Measurements from ENCODE around the gene GNG7.
"Not testable (repeated sequence)": the region's sequence is repeated elsewhere in the genome, so short reads cannot be mapped to it uniquely, and the experiment has no call there.

The GNG7 gene

GRCh38 chr19:2678044-2678671, 24.3 kb downstream of the GNG7 start:
- H3K36me3 Mint-ChIP-seq = peaks cover 60% of the 10 kb centered on the region
- no peaks in the 10 kb centered on the region for H3K27me3 Mint-ChIP-seq
- peaks cover 72% of the 10 kb centered on the region for H3K4me1 Mint-ChIP-seq
- H3K4me3 Mint-ChIP-seq = peak overlapping the region; percentile 58
- H3K9me3 Mint-ChIP-seq = peaks cover 11% of the 10 kb centered on the region
- peak overlapping the region; percentile 99 for H3K27ac Mint-ChIP-seq
- peak; percentile 86 for ATAC-seq

- H3K27me3 Mint-ChIP-seq = no peaks in the 10 kb centered on the region
These were observed 25.7 kb downstream of the GNG7 start for GRCh38 chr19:2676823-2677222.

GRCh38 chr19:2675892-2676291, 26.6 kb downstream of the GNG7 start:
- H3K27ac Mint-ChIP-seq = peak overlapping the region; percentile 99
- no peak for ATAC-seq
- peaks cover 68% of the 10 kb centered on the region for H3K4me1 Mint-ChIP-seq
- H3K36me3 Mint-ChIP-seq = peaks cover 43% of the 10 kb centered on the region
- H3K4me3 Mint-ChIP-seq = no peak overlapping the region
- no peaks in the 10 kb centered on the region for H3K27me3 Mint-ChIP-seq
- H3K9me3 Mint-ChIP-seq = peaks cover 7% of the 10 kb centered on the region

More at GRCh38 chr19:2676823-2677222, 25.7 kb downstream of the GNG7 start:
- ATAC-seq = no peak
- Mint-ChIP-seq H3K9me3 (peaks cover 11% of the 10 kb centered on the region), H3K4me3 (no peak overlapping the region), H3K4me1 (peaks cover 72% of the 10 kb centered on the region), H3K36me3 (peaks cover 53% of the 10 kb centered on the region), H3K27ac (peak overlapping the region; percentile 99)

GRCh38 chr19:2670217-2670616, 32.3 kb downstream of the GNG7 start:
- Mint-ChIP-seq H3K27ac (peak overlapping the region; percentile 87), H3K9me3 (no peaks in the 10 kb centered on the region), H3K4me1 (peaks cover 58% of the 10 kb centered on the region), H3K36me3 (peaks cover 22% of the 10 kb centered on the region), H3K4me3 (no peak overlapping the region), H3K27me3 (no peaks in the 10 kb centered on the region)
- peak; percentile 41 for ATAC-seq

DNA sequence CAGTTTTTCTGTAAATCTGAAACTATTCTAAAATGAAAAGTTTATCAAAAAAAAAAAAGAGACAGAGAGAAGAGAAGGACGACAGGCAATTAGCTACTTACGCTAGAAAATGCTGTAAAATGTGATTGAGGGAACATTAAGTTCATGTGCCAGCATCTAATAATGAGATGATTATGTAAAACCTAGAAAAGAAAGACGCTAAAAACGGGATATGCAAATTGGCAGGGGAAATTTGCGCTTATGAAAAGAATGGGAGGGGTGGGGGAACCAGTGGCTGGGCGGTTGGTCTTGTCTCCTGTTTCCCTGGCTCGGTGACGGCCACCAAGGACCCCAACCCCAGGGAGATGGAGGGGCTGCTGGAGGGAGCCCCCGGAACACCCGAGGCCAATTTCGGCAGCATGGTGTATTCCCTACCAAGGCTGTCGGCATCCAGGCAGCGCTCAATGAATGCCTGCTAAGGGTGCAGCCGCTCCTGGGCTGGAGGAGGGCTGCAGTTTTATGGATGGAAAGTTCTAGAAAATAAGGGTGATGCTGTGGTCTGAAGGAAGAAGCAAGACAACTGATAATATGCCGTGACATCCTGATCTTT, 34.2 kb downstream of the GNG7 start:
- Mint-ChIP-seq H3K4me1 (peaks cover 72% of the 10 kb centered on the region), H3K27me3 (no peaks in the 10 kb centered on the region), H3K9me3 (no peaks in the 10 kb centered on the region), H3K36me3 (peaks cover 17% of the 10 kb centered on the region), H3K27ac (peak overlapping the region; percentile 87), H3K4me3 (peak overlapping the region; percentile 75)
- ATAC-seq = no peak

- not testable (repeated sequence) for H3K9me3 Mint-ChIP-seq, H3K27me3 Mint-ChIP-seq, ATAC-seq, H3K4me3 Mint-ChIP-seq
- peak overlapping the region; percentile 87 for H3K27ac Mint-ChIP-seq
- H3K36me3 Mint-ChIP-seq = peaks cover 17% of the 10 kb centered on the region
- peaks cover 71% of the 10 kb centered on the region for H3K4me1 Mint-ChIP-seq
These were observed 35.1 kb downstream of the GNG7 start for GRCh38 chr19:2667349-2667748.

- no peaks in the 10 kb centered on the region for H3K9me3 Mint-ChIP-seq
- H3K36me3 Mint-ChIP-seq = peaks cover 26% of the 10 kb centered on the region
- no peak for ATAC-seq
- peak overlapping the region; percentile 87 for H3K27ac Mint-ChIP-seq
- H3K4me3 Mint-ChIP-seq = no peak overlapping the region
- peaks cover 71% of the 10 kb centered on the region for H3K4me1 Mint-ChIP-seq
- no peaks in the 10 kb centered on the region for H3K27me3 Mint-ChIP-seq
These were observed 36.0 kb downstream of the GNG7 start for GRCh38 chr19:2666344-2666994.

- Mint-ChIP-seq H3K4me1 (peaks cover 72% of the 10 kb centered on the region), H3K36me3 (peaks cover 34% of the 10 kb centered on the region), H3K27me3 (no peaks in the 10 kb centered on the region), H3K27ac (peak overlapping the region; percentile 91), H3K4me3 (peak overlapping the region; percentile 55), H3K9me3 (no peaks in the 10 kb centered on the region)
- ATAC-seq = no peak
These were observed 37.4 kb downstream of the GNG7 start for GRCh38 chr19:2665103-2665502.

DNA sequence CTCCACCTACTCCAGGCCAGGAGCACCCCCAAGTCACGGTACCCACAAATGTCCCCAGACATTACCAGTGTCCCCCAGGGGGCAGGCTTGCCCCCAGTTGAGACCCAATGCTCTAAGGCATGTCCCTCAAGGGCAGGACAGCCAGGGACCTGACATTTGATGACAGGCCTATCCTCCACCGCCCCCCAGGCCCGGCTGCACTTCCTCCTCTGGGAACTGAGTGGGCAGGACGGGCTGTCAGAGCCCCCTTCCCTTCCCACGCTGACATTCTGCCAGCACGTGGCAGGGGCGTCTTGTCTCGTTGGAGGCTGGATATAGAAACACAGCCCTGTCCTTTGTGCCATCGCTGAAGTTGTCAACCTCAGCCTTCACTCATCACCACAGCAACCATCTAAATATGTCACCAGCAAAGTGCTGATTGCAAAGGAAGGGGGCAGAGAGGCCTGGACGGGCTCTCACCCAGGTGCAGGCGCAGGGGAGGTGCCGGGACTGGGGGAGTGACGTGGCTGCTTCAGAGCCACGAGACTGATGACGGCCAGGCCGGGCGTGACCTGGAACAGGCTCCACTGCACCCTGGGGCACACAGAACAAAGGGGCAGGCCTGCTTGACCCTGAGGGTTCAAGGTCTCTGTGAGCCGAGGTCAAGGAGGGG, 38.4 kb downstream of the GNG7 start:
- ATAC-seq = peak; percentile 98
- Mint-ChIP-seq H3K36me3 (peaks cover 34% of the 10 kb centered on the region), H3K27me3 (no peaks in the 10 kb centered on the region), H3K27ac (peak overlapping the region; percentile 91), H3K4me1 (peaks cover 64% of the 10 kb centered on the region), H3K4me3 (peak overlapping the region; percentile 25), H3K9me3 (no peaks in the 10 kb centered on the region)

DNA sequence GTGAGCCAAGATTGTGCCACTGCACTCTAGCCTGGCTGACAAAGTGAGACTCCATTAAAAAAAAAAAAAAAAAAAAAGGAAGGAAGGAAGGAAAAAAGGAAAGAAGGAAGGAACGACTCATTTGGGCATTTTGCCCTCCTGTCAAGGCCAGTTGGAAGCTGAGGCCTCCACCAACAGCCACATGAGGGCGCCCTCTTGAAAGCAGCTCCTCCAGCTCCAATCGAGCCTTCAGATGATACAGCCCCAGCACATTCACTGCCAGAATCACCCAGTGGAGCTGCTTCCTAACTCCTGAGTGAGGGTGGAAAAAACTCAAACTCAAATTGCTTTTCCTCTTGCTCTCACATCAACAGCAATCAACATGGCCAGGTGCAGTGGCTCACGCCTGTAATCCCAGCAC, 40.9 kb downstream of the GNG7 start:
- no peak for ATAC-seq
- no peaks in the 10 kb centered on the region for H3K27me3 Mint-ChIP-seq
- H3K9me3 Mint-ChIP-seq = no peaks in the 10 kb centered on the region
- peaks cover 38% of the 10 kb centered on the region for H3K36me3 Mint-ChIP-seq
- peak overlapping the region; percentile 48 for H3K27ac Mint-ChIP-seq
- H3K4me1 Mint-ChIP-seq = peaks cover 55% of the 10 kb centered on the region
- no peak overlapping the region for H3K4me3 Mint-ChIP-seq

GRCh38 chr19:2659856-2660432, 42.5 kb downstream of the GNG7 start:
- Mint-ChIP-seq H3K4me3 (no peak overlapping the region), H3K9me3 (no peaks in the 10 kb centered on the region), H3K27me3 (no peaks in the 10 kb centered on the region), H3K27ac (no peak overlapping the region), H3K4me1 (peaks cover 60% of the 10 kb centered on the region), H3K36me3 (peaks cover 43% of the 10 kb centered on the region)
- ATAC-seq = no peak

DNA sequence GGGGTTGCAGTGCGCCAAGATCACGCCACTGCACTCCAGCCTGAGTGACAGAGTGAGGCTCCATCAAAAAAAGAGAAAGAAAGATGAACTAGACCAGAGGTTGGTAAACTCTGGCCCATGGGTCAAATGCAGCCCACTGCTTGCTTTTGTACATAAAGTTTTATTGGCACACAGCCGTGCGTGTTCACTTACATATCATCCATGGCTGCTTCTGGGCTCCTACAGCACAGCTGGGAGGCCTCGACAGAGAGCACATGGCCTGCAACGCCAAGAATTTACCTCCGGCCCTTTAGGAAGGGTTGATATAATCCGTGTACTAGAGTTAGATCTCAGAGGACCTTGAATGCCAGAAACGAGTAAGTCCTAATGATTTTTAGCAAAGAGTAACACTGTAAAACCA, 46.0 kb downstream of the GNG7 start:
- ATAC-seq = no peak
- H3K9me3 Mint-ChIP-seq = no peaks in the 10 kb centered on the region
- no peak overlapping the region for H3K4me3 Mint-ChIP-seq
- peak overlapping the region; percentile 66 for H3K27ac Mint-ChIP-seq
- H3K36me3 Mint-ChIP-seq = peaks cover 35% of the 10 kb centered on the region
- H3K4me1 Mint-ChIP-seq = peaks cover 69% of the 10 kb centered on the region
- H3K27me3 Mint-ChIP-seq = no peaks in the 10 kb centered on the region

- no peak overlapping the region for H3K4me3 Mint-ChIP-seq
- ATAC-seq = peak; percentile 56
- no peaks in the 10 kb centered on the region for H3K9me3 Mint-ChIP-seq
- H3K4me1 Mint-ChIP-seq = peaks cover 72% of the 10 kb centered on the region
- H3K36me3 Mint-ChIP-seq = peaks cover 26% of the 10 kb centered on the region
- no peaks in the 10 kb centered on the region for H3K27me3 Mint-ChIP-seq
- peak overlapping the region; percentile 66 for H3K27ac Mint-ChIP-seq
These were observed 48.5 kb downstream of the GNG7 start for GRCh38 chr19:2653710-2654707.

DNA sequence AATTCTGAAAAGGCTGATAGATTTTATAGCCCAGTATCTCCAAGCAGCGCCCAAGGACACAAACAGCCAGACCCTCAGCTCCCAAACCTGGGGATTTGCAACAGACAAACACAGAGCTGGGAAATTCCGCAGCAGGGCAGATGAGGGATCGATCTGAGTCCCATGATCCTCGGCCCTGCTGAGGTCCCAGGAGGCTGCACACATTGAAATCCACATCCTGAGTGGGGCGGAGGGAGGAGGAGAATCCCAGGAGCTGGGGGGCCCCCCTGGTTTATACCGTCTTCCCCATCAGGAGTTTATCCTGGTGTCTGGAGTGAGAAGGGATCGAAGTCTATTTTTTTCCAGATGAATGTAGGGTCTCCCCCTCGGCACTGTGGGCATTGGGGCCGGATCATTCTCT, 49.3 kb downstream of the GNG7 start:
- Mint-ChIP-seq H3K4me1 (peaks cover 72% of the 10 kb centered on the region), H3K9me3 (no peaks in the 10 kb centered on the region), H3K4me3 (no peak overlapping the region), H3K27ac (peak overlapping the region; percentile 66), H3K27me3 (no peaks in the 10 kb centered on the region), H3K36me3 (peaks cover 20% of the 10 kb centered on the region)
- ATAC-seq = no peak

Data from stimulated activated memory B cell treated with anti-CD40 and anti-IgM and Interleukin-4, amounts not matched to agents 10 μg/mL and 1 μg/mL and 100 μg/mL, for 72 hours (primary cell).